Activated T-helper 1 cell treated with anti-CD3 and anti-CD28 coated beads, Interleukin-12 subunit alpha, Interleukin-12 subunit beta, Interleukin-2, Interleukin-4 antibody, amounts not matched to agents 30 ng/mL and 10 ng/mL and 1 ng/mL, durations not matched to agents 14 hours and 24 hours and 36 hours (primary cell): ENCODE data around the gene CDK10. TPM values are rescaled to one million over a fixed set of nuclear protein-coding genes. Genes with fewer than 3 reads are reported as not detected.
A peak's percentile ranks its signal among the peaks of the same experiment; 100 is the strongest.
"Not testable (repeated sequence)": the region's sequence is repeated elsewhere in the genome, so short reads cannot be mapped to it uniquely, and the experiment has no call there.

ENCODE experiments used
- DNase-seq: peaks from one replicate; pipeline ENCODE4 v3.0.0; 2021; ENCODE audit warnings: low spot score
- H3K27ac Mint-ChIP-seq: one replicate; pipeline ENCODE4 v1.8.0; 2021; ENCODE audit warnings: mild to moderate bottlenecking, mixed read lengths
- H3K27me3 Mint-ChIP-seq: one replicate; pipeline ENCODE4 v1.8.0; 2022; ENCODE audit warnings: mild to moderate bottlenecking, moderate library complexity, mixed read lengths; ENCODE audit not compliant: insufficient read depth
- H3K36me3 Mint-ChIP-seq: one replicate; pipeline ENCODE4 v1.8.0; 2021; ENCODE audit warnings: low read depth, mixed read lengths
- H3K4me1 Mint-ChIP-seq: one replicate; pipeline ENCODE4 v1.8.0; 2021; ENCODE audit warnings: low read depth, mixed read lengths
- H3K4me3 Mint-ChIP-seq: one replicate; pipeline ENCODE4 v1.8.0; 2021; ENCODE audit warnings: mild to moderate bottlenecking, moderate library complexity, mixed read lengths
- H3K9me3 Mint-ChIP-seq: one replicate; pipeline ENCODE4 v1.8.0; 2021; ENCODE audit warnings: mixed read lengths
- intact Hi-C: fragments of 100-400 bp; cut with micrococcal nuclease; formaldehyde crosslinking; loops from one replicate; pipeline ENCODE4 v1.15.1; 2024
- total RNA-seq: library from RNA; stranded (reverse); gene quantifications from 2 replicates; pipeline ENCODE4 v1.2.3, GENCODE V29; 2022

The CDK10 gene
- total RNA-seq, 1 donor from 2014 or later: 93.9 TPM

DNA sequence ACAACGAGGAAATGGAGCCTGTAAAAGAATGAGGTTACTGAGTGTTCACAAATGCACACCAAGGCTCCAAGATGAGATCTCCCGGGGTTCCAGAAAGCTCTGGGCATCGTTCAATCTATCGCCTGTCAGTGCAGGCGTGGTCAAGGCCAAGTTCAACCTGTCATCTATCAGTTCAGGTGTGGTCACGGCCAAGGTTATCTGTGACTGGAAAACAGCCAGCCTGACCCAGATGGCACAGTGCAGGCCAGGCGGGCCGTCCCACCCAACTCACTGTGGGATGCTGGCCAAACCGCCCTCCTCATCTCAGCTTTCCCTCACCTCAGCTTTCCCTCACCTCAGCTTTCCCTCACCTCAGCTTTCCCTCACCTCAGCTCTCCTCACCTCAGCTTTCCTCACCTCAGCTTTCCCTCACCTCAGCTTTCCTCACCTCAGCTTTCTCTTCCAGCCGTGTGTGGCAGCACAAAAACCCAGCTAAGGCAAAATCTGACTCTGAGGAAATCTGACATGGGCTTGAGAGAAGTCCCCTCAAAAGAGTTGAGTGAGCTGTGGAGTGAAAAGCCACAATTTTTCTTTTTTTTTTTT, 31.3 kb upstream of the CDK10 start:
- H3K4me3 Mint-ChIP-seq: peak overlapping the region; percentile 93
- H3K4me1 Mint-ChIP-seq: peaks cover 42% of the 10 kb centered on the region
- peak overlapping the region; percentile 26 for H3K27ac Mint-ChIP-seq
- no peak for DNase-seq
- peaks cover 13% of the 10 kb centered on the region for H3K36me3 Mint-ChIP-seq
- no peaks in the 10 kb centered on the region for H3K27me3 Mint-ChIP-seq
- intact Hi-C loops: no loop called here
- no peaks in the 10 kb centered on the region for H3K9me3 Mint-ChIP-seq

- Mint-ChIP-seq H3K36me3 (peaks cover 23% of the 10 kb centered on the region), H3K9me3 (no peaks in the 10 kb centered on the region), H3K4me3 (peak overlapping the region; percentile 93), H3K27ac (peak overlapping the region; percentile 83), H3K27me3 (no peaks in the 10 kb centered on the region), H3K4me1 (peaks cover 56% of the 10 kb centered on the region)
- DNase-seq: no peak
- intact Hi-C loops: loop anchor here (2.0 kb wide), 1 partner anchor 66 kb away; no protein-coding TSS in a partner anchor
Measured at GRCh38 chr16:89656435-89657121, 29.9 kb upstream of the CDK10 start.

DNA sequence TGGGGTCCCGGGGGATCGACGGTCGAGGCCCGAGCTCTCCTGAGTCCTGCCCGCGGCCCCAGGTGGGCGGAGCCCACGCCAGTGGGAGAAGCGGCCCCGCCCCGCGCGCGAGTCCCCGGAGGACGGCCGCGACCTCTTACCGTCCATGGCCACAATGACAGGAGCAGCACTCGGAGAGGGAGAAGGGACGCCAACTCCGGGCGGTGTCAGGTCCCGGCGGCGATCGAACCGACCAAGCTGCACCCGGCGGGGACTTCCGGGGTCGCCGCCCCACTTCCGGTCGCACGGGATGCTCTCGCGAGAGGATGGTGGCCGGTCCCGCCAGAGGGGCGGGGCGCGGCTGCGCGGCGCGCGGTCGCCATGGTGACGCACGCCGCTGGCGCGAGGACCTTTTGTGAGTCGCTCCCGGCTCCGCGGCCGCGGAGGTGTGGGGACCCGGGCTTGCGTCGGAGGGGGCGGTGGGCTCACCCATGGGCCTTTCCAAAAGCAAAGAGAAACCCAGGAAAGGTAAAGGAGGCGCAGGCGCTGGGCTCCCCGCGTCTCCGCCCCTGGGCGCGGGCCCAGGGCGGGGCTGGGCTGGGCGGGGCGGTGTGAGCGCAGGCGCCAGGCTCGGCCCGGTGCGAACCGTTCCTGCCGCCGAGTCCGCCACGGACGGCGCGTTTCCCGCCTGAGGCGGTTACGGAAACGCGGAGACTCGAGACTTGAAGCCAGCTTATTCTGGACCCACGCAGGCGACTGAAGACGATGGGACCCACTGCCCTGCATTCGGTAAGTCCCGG, 28.9 kb upstream of the CDK10 start, which contains the start of the genes CHMP1A and SPATA33:
CHMP1A (minus strand) TSS at position 267 of the 779 bp plus-strand sequence; CDS start at position 147, 120 bp downstream.
SPATA33 (plus strand) TSS at position 395 of the 779 bp plus-strand sequence; CDS start at position 471, 76 bp downstream.
- Mint-ChIP-seq H3K27ac (peak within 1 kb of the TSS; percentile 84), H3K4me3 (peak within 1 kb of the TSS; percentile 93), H3K9me3 (no peaks in the 10 kb centered on the region), H3K27me3 (no peaks in the 10 kb centered on the region), H3K4me1 (peaks cover 56% of the 10 kb centered on the region), H3K36me3 (peaks cover 27% of the 10 kb centered on the region)
- peak; percentile 91 for DNase-seq
- intact Hi-C loops: loop anchor here (1.0 to 2.0 kb wide), 4 partner anchors 16 to 65 kb away; partner anchors contain the start of gene CDK10

- intact Hi-C loops: loop anchor here (1.0 kb wide), 3 partner anchors 17 to 42 kb away; partner anchors contain the start of gene CDK10
- Mint-ChIP-seq H3K36me3 (peaks cover 29% of the 10 kb centered on the region), H3K4me1 (peaks cover 56% of the 10 kb centered on the region), H3K27me3 (no peaks in the 10 kb centered on the region), H3K4me3 (peak overlapping the region; percentile 93), H3K27ac (peak overlapping the region; percentile 84), H3K9me3 (no peaks in the 10 kb centered on the region)
- DNase-seq: no peak
Measured at GRCh38 chr16:89658221-89658879, 28.1 kb upstream of the CDK10 start.

GRCh38 chr16:89660146-89660545, 26.3 kb upstream of the CDK10 start:
- Mint-ChIP-seq H3K27ac (peak overlapping the region; percentile 16), H3K4me1 (peaks cover 44% of the 10 kb centered on the region), H3K36me3 (peaks cover 29% of the 10 kb centered on the region)

DNA sequence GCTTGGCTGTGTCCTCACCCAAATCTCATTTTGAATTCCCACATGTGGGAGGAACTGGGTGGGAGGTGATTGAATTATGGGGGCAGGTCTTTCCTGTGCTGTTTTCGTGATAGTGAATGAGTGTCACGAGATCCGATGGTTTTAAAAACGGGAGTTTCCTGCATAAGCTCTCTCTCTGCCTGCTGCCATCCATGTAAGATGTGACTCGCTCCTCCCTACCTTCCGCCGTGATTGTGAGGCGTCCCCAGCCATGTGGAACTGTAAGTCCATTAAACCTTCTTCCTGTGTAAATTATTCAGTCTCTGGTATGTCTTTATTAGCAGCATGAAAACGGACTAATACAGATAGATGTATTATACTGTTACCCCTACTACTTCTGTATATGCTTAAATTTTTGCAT, 25.3 kb upstream of the CDK10 start:
- no peak for DNase-seq
- Mint-ChIP-seq H3K27me3 (no peaks in the 10 kb centered on the region), H3K27ac (no peak overlapping the region), H3K4me3 (no peak overlapping the region), H3K36me3 (peaks cover 31% of the 10 kb centered on the region), H3K4me1 (peaks cover 36% of the 10 kb centered on the region), H3K9me3 (no peaks in the 10 kb centered on the region)
- intact Hi-C loops: no loop called here

More at GRCh38 chr16:89660146-89660545, 26.3 kb upstream of the CDK10 start:
- DNase-seq: no peak
- intact Hi-C loops: no loop called here
- no peaks in the 10 kb centered on the region for H3K9me3 Mint-ChIP-seq
- peak overlapping the region; percentile 30 for H3K4me3 Mint-ChIP-seq
- H3K27me3 Mint-ChIP-seq: no peaks in the 10 kb centered on the region

DNA sequence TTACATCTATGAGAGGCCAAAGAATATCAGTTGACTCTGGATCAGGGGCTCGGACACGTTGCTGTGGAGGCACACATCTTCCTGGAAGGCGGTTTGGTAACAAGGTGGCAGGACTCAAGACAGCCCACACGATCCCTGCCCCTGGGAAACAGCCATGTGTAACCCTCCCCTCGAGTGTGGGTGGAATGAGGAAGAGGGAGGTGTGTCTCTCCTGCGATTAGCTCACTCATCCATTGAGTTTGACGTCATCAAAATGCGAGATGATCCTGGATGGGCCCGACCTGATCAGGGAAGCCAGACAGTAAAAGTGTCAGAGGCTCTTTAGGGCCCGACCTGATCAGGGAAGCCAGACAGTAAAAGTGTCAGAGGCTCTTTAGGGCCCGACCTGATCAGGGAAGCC, 22.3 kb upstream of the CDK10 start:
- H3K27ac Mint-ChIP-seq, intact Hi-C loops, H3K27me3 Mint-ChIP-seq, DNase-seq, H3K4me3 Mint-ChIP-seq, H3K9me3 Mint-ChIP-seq: not testable (repeated sequence)
- Mint-ChIP-seq H3K36me3 (peaks cover 27% of the 10 kb centered on the region), H3K4me1 (peaks cover 20% of the 10 kb centered on the region)

DNA sequence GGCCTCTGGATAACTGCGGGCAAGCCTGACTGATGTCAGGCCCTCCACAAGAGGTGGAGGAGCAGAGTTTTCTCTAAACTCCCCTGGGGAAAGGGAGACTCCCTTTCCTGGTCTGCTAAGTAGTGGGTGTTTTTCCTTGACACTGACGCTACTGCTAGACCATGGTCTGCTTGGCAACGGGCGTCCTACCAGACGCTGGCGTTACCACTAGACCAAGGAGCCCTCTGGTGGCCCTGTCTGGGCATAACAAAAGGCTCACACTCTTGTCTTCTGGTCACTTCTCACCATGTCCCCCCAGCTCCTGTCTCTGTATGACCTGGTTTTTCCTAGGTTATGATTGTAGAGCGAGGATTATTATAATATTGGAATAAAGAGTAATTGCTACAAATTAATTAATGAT, 19.5 kb upstream of the CDK10 start:
- DNase-seq, H3K4me3 Mint-ChIP-seq, H3K27me3 Mint-ChIP-seq, H3K36me3 Mint-ChIP-seq, H3K9me3 Mint-ChIP-seq, H3K27ac Mint-ChIP-seq, intact Hi-C loops, H3K4me1 Mint-ChIP-seq: not testable (repeated sequence)

GRCh38 chr16:89667633-89668032, 18.9 kb upstream of the CDK10 start:
- intact Hi-C loops: no loop called here
- Mint-ChIP-seq H3K4me1 (peaks cover 6% of the 10 kb centered on the region), H3K36me3 (peaks cover 9% of the 10 kb centered on the region), H3K27ac (no peak overlapping the region), H3K9me3 (no peaks in the 10 kb centered on the region), H3K4me3 (no peak overlapping the region), H3K27me3 (no peaks in the 10 kb centered on the region)
- DNase-seq: no peak

GRCh38 chr16:89668790-89669158, 17.7 kb upstream of the CDK10 start:
- Mint-ChIP-seq H3K27me3 (no peaks in the 10 kb centered on the region), H3K9me3 (no peaks in the 10 kb centered on the region), H3K4me3 (no peak overlapping the region), H3K4me1 (peaks cover 6% of the 10 kb centered on the region), H3K36me3 (peaks cover 5% of the 10 kb centered on the region), H3K27ac (no peak overlapping the region)
- DNase-seq: no peak
- intact Hi-C loops: no loop called here

- no peak for DNase-seq
- Mint-ChIP-seq H3K4me1 (peaks cover 6% of the 10 kb centered on the region), H3K27ac (no peak overlapping the region), H3K36me3 (peaks cover 3% of the 10 kb centered on the region), H3K27me3 (no peaks in the 10 kb centered on the region), H3K9me3 (no peaks in the 10 kb centered on the region), H3K4me3 (no peak overlapping the region)
- intact Hi-C loops: no loop called here
Measured at GRCh38 chr16:89669755-89670154, 16.7 kb upstream of the CDK10 start.

DNA sequence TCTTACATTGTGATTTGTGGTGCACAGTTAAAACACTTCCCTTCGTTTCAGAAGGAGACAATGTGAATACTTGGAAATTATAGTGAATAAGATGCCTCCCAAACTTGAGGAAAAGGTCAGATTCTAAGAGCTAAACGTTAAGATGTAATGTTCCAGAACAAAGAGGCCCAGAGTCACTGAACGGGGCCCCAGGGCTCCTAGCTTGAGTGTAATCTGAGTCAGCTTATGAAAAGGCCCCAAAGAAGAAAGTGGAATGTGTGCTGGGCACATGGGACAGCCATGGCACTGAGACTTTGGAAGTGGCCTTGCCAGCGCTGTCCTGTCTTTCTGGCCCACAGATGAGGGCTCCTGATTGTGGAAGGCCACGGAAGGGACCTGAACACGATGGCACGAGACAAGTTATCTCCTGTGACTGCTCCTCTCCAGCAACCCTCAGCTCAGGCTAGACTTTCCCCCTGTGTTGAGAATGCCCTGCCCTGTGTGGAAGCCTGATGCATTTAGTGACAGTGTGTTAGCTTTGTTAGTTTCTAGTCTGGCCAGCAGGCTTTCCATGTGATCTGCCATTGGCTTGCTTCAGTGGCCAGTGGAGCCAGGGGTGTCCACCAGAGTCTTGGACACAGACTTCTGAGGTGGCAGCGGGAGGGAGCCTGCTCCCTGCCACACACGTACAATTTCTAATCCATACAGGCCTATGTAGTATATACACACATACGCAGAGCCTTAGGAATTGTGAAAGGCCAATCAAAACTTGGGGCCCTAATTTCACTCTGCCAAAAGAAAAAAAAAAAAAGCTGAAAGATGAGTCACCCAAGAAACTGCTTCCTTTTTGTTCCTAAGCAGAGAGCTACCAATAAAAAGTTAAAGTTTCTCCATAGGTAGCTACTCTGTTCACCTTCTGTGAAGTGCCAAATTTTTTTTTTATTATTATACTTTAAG, 15.7 kb upstream of the CDK10 start:
- no peak overlapping the region for H3K27ac Mint-ChIP-seq
- intact Hi-C loops: no loop called here

More for the DNA sequence above, 15.7 kb upstream of the CDK10 start:
- H3K36me3 Mint-ChIP-seq: peaks cover 3% of the 10 kb centered on the region
- no peak overlapping the region for H3K4me3 Mint-ChIP-seq
- DNase-seq: no peak
- no peaks in the 10 kb centered on the region for H3K27me3 Mint-ChIP-seq
- H3K4me1 Mint-ChIP-seq: peaks cover 6% of the 10 kb centered on the region
- H3K9me3 Mint-ChIP-seq: no peaks in the 10 kb centered on the region
